Endothelial cell (in vitro differentiated cells): ENCODE measurements around the gene SAMD4A. TPM values are rescaled to one million over a fixed set of nuclear protein-coding genes. Genes with fewer than 3 reads are reported as not detected.

ENCODE experiments used
- DNase-seq: peaks from one replicate; pipeline ENCODE4 v3.0.0; 2021; ENCODE audit warnings: low spot score
- H3K27ac Mint-ChIP-seq: one replicate; pipeline ENCODE4 v1.8.0; 2021; ENCODE audit warnings: mixed read lengths, inconsistent platforms; ENCODE audit not compliant: unreplicated experiment
- H3K27me3 Mint-ChIP-seq: one replicate; pipeline ENCODE4 v1.8.0; 2021; ENCODE audit warnings: mild to moderate bottlenecking, moderate library complexity, mixed read lengths, inconsistent platforms; ENCODE audit not compliant: unreplicated experiment
- H3K36me3 Mint-ChIP-seq: one replicate; pipeline ENCODE4 v1.8.0; 2021; ENCODE audit warnings: mild to moderate bottlenecking, low read depth, mixed read lengths, inconsistent platforms; ENCODE audit not compliant: unreplicated experiment
- H3K4me1 Mint-ChIP-seq: one replicate; pipeline ENCODE4 v1.8.0; 2021; ENCODE audit warnings: mild to moderate bottlenecking, mixed read lengths, inconsistent platforms; ENCODE audit not compliant: unreplicated experiment
- H3K4me3 Mint-ChIP-seq: one replicate; pipeline ENCODE4 v1.8.0; 2021; ENCODE audit warnings: mild to moderate bottlenecking, mixed read lengths, inconsistent platforms; ENCODE audit not compliant: unreplicated experiment
- H3K9me3 Mint-ChIP-seq: one replicate; pipeline ENCODE4 v1.8.0; 2021; ENCODE audit warnings: mixed read lengths, inconsistent platforms; ENCODE audit not compliant: unreplicated experiment
- CTCF ChIP-seq: fragments of 200-600 bp; sonication (generic); IDR thresholded peaks from one replicate; pipeline ENCODE4 v1.5.0; 2021; ENCODE audit warnings: antibody characterized with exemption; ENCODE audit not compliant: unreplicated experiment
- total RNA-seq: library from RNA; stranded (reverse); fragmentation: NEBNext Ultra II Directional; extraction: Animal tissue kit (Norgen Biotek cat#: 25700); gene quantifications from one replicate; pipeline ENCODE4 v1.2.1, GENCODE V29; 2021; ENCODE audit not compliant: unreplicated experiment

Gene SAMD4A
- total RNA-seq, 1 donor from 2014 or later, result 9.2 TPM

- TF ChIP-seq CTCF, result no peak
- H3K36me3 Mint-ChIP-seq, result no peaks in the 10 kb centered on the region
- H3K27ac Mint-ChIP-seq, result no peak overlapping the region
- no peaks in the 10 kb centered on the region for H3K4me1 Mint-ChIP-seq
- no peak for DNase-seq
- H3K9me3 Mint-ChIP-seq, result no peaks in the 10 kb centered on the region
- no peak overlapping the region for H3K4me3 Mint-ChIP-seq
- H3K27me3 Mint-ChIP-seq, result no peaks in the 10 kb centered on the region
Measured at GRCh38 chr14:54829486-54830224, 262.7 kb downstream of the SAMD4A start.

DNA sequence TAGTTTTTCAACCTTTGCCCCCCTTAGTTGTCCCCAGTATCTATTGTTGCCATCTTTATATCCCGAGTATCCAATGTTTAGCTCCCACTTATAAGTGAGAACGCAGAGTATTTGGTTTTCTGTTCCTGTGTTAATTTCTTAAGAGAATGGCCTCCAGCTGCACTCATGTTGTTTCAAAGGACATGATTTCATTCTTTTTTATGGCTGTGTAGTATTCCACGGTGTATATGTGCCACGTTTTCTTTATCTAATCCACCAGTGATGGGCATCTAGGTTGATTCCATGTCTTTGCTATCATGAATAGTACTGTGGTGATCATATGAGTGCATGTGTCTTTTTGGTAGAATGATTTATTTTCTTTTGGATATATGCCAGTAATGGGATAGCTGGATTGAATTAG is 263.7 kb downstream of the SAMD4A start:
- Mint-ChIP-seq H3K27me3 (no peaks in the 10 kb centered on the region), H3K4me1 (no peaks in the 10 kb centered on the region), H3K4me3 (no peak overlapping the region), H3K36me3 (no peaks in the 10 kb centered on the region), H3K9me3 (no peaks in the 10 kb centered on the region), H3K27ac (no peak overlapping the region)
- TF ChIP-seq CTCF, result no peak
- DNase-seq, result no peak

- no peaks in the 10 kb centered on the region for H3K9me3 Mint-ChIP-seq
- DNase-seq, result no peak
- no peak overlapping the region for H3K4me3 Mint-ChIP-seq
- no peak for TF ChIP-seq CTCF
- no peaks in the 10 kb centered on the region for H3K4me1 Mint-ChIP-seq
- no peaks in the 10 kb centered on the region for H3K36me3 Mint-ChIP-seq
- H3K27ac Mint-ChIP-seq, result no peak overlapping the region
- no peaks in the 10 kb centered on the region for H3K27me3 Mint-ChIP-seq
Measured at GRCh38 chr14:54834081-54834480, 267.2 kb downstream of the SAMD4A start.

GRCh38 chr14:54834727-54835126 is 267.8 kb downstream of the SAMD4A start:
- DNase-seq, result no peak
- no peaks in the 10 kb centered on the region for H3K9me3 Mint-ChIP-seq
- peaks cover 2% of the 10 kb centered on the region for H3K27me3 Mint-ChIP-seq
- H3K4me3 Mint-ChIP-seq, result no peak overlapping the region
- no peak for TF ChIP-seq CTCF
- H3K4me1 Mint-ChIP-seq, result no peaks in the 10 kb centered on the region
- H3K36me3 Mint-ChIP-seq, result peaks cover 4% of the 10 kb centered on the region
- no peak overlapping the region for H3K27ac Mint-ChIP-seq

- Mint-ChIP-seq H3K27ac (no peak overlapping the region), H3K4me1 (no peaks in the 10 kb centered on the region), H3K9me3 (no peaks in the 10 kb centered on the region), H3K36me3 (peaks cover 14% of the 10 kb centered on the region), H3K4me3 (no peak overlapping the region), H3K27me3 (peaks cover 2% of the 10 kb centered on the region)
- no peak for DNase-seq
- no peak for TF ChIP-seq CTCF
Measured at GRCh38 chr14:54836231-54836630, 269.3 kb downstream of the SAMD4A start.
